ENCODE results near the gene PRXL2A. TPM values are rescaled to one million over a fixed set of nuclear protein-coding genes. Genes with fewer than 3 reads are reported as not detected.

The PRXL2A gene
- total RNA-seq, 4 donors from 2014 or later, result 19.0 to 29.2 (median 22.5) TPM

DNA sequence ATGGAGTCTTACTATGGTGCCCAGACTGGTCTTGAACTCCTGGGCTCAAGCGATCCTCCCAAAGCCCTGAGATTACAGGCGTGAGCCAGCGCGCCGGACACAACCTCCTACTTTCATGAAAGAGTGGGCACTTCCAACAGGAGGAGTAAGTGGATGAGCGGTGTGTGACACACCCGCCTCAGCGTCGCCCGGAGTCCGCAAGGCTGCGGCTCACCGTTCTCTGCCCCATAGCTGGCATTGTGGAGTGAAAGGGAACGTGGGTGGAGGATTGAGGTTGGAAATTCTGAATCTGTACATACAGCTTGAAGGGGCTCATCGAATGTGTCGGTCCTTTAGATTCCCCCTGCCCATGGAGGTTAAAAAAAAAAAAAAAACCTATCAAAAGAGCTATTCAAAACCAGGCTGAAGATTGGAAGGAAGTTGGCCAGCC lies 524 bp upstream of the PRXL2A start:
- TF ChIP-seq POLR2A (IDR thresholded peaks at IDR 0.05), result no peak
- TF ChIP-seq CTCF (IDR thresholded peaks at IDR 0.05 in 4 of 5, conservative IDR thresholded peaks at IDR 0.05 in 1 of 5), result no peak
- no peaks in the 10 kb centered on the region for H3K27me3 ChIP-seq
- no peaks in the 10 kb centered on the region for H3K36me3 ChIP-seq
- intact Hi-C loops (cut with DNase I; ENCODE audit: low total_unique reads) (loop anchor here (5.0 kb wide), 1 partner anchor 44 kb away; the partner anchor contains the start of gene TSPAN14), in situ Hi-C loops (cut with MboI; ENCODE audit: low sequenced_read_pairs in 4 of 4) (no loop called here)
- H3K4me1 ChIP-seq, result peaks cover 20 to 33% of the 10 kb centered on the region in 2 donors
- no peak for DNase-seq
- ATAC-seq, result peak; percentile 31 to 54
- no peaks in the 10 kb centered on the region for H3K9me3 ChIP-seq
- H3K4me3 ChIP-seq, result peak overlapping the region; percentile 79 to 91 (median 87)
- H3K27ac ChIP-seq, result peak overlapping the region; percentile 84 to 91 (median 88)

GRCh38 chr10:80409121-80409520 lies 770 bp downstream of the PRXL2A start:
- no peak for TF ChIP-seq CTCF (IDR thresholded peaks at IDR 0.05 in 4 of 5, conservative IDR thresholded peaks at IDR 0.05 in 1 of 5)
- TF ChIP-seq POLR2A (IDR thresholded peaks at IDR 0.05), result no peak
- Histone ChIP-seq H3K4me3 (peak overlapping the region; percentile 79 to 91 (median 87)), H3K36me3 (no peaks in the 10 kb centered on the region), H3K27me3 (no peaks in the 10 kb centered on the region), H3K4me1 (peaks cover 25 to 39% of the 10 kb centered on the region in 2 donors), H3K9me3 (no peaks in the 10 kb centered on the region), H3K27ac (peak overlapping the region; percentile 84 to 91 (median 88))
- ATAC-seq (peak in 1 of 2 donors; percentile 9), DNase-seq (no peak)
- in situ Hi-C loops (cut with MboI; ENCODE audit: low sequenced_read_pairs in 4 of 4) (no loop called here), intact Hi-C loops (cut with DNase I; ENCODE audit: low total_unique reads) (loop anchor here (5.0 kb wide), 1 partner anchor 43 kb away; the partner anchor contains the start of gene TSPAN14)

GRCh38 chr10:80410122-80410521 lies 1.8 kb downstream of the PRXL2A start:
- TF ChIP-seq CTCF (IDR thresholded peaks at IDR 0.05 in 4 of 5, conservative IDR thresholded peaks at IDR 0.05 in 1 of 5) (no peak), POLR2A (IDR thresholded peaks at IDR 0.05) (no peak)
- H3K27me3 ChIP-seq, result no peaks in the 10 kb centered on the region
- in situ Hi-C loops (cut with MboI; ENCODE audit: low sequenced_read_pairs in 4 of 4), result no loop called here
- peak overlapping the region; percentile 13 to 91 (median 88) for H3K27ac ChIP-seq
- DNase-seq, result peak in 1 of 2 donors; percentile 14
- H3K4me1 ChIP-seq, result peaks cover 34 to 49% of the 10 kb centered on the region in 2 donors
- no peaks in the 10 kb centered on the region for H3K36me3 ChIP-seq
- H3K9me3 ChIP-seq, result no peaks in the 10 kb centered on the region
- intact Hi-C loops (cut with DNase I; ENCODE audit: low total_unique reads), result no loop called here
- no peak for ATAC-seq
- peak overlapping the region in 2 of 4 donors; percentile 8 to 32 for H3K4me3 ChIP-seq

DNA sequence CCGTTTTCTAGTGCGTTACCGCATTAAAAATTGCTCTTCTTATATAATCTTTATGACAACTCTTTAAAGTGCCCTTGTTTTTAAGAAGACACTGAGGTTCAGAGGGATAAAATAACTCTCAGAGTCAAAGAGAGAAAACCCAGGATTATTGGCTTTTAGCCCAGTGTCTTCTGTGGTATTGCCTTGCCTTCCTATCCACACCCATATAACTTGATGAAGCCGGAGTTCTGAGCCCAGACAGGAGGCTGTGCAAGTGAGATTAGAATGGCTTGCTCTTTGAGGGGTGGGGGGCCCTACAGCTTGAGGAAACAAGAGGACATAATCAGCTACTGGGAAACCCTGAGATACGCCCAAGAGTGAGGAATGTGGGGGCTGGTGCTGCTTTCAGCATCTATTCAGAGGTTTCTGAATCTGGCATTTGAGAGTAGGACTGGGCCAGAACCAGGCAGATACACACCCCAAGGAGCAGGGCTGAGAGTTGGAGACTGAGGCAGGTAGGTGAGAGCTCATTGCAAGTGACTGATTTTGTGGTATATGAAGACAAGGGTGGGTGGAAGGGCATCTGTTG lies 2.3 kb downstream of the PRXL2A start:
- DNase-seq (no peak), ATAC-seq (no peak)
- H3K4me3 ChIP-seq, result peak overlapping the region in 1 of 4 donors; percentile 8
- intact Hi-C loops (cut with DNase I; ENCODE audit: low total_unique reads) (no loop called here), in situ Hi-C loops (cut with MboI; ENCODE audit: low sequenced_read_pairs in 4 of 4) (no loop called here)
- TF ChIP-seq CTCF (IDR thresholded peaks at IDR 0.05 in 4 of 5, conservative IDR thresholded peaks at IDR 0.05 in 1 of 5), result no peak
- no peak for TF ChIP-seq POLR2A (IDR thresholded peaks at IDR 0.05)
- peak overlapping the region; percentile 13 to 91 (median 88) for H3K27ac ChIP-seq
- no peaks in the 10 kb centered on the region for H3K9me3 ChIP-seq
- peaks cover 37 to 49% of the 10 kb centered on the region in 2 donors for H3K4me1 ChIP-seq
- H3K36me3 ChIP-seq, result no peaks in the 10 kb centered on the region
- no peaks in the 10 kb centered on the region for H3K27me3 ChIP-seq
